ENCODE measurements around the gene ARTN. TPM values are rescaled to one million over a fixed set of nuclear protein-coding genes. Genes with fewer than 3 reads are reported as not detected.

ARTN gene
- total RNA-seq, 1 experiment from 2014 or later = 36.0 TPM

DNA sequence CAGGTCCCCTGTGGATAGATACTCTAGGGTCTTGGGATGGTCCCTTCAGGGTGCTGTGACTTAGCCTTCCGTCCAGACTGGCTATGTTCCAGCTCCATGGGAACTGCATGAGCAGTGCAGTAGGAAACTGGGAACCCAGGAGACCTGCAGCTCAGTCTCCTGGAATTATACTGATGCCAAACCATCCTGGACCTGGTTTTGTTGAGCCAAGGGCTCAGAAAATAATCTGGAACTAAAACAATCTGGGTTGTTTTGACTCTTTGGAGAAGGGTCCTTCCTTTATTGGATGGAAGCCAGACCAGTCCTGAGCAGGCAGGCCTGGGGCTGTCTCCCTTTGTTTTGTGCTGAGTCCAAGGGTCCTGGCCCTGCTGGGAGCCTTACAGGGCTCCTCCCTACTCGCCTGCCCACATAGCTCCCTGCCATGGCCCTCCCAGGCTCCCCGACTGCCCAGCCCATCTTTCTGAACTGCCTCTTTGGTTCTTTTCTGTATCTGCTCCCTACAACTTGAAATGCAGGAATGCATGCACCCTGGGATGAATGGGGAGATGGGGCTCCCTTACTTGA is 14.4 kb downstream of the ARTN start:
- intact Hi-C loops (cut with micrococcal nuclease) = loop anchor here (2.0 to 5.0 kb wide), 2 partner anchors 21 to 241 kb away; partner anchors contain the start of gene ST3GAL3
- no TSS peak for BruUV-seq (replicated peaks)
- no peak overlapping the region for H3K27ac ChIP-seq (ENCODE audit: low read length)
- H3K27me3 ChIP-seq (ENCODE audit: low read length) = no peaks in the 10 kb centered on the region
- ChIA-PET CTCF (no interaction called here), POLR2A (ENCODE audit: unreplicated experiment) (interaction anchor here (0.7 kb wide), 1 partner anchor 12 kb away, joined by 3 read pairs; no protein-coding TSS in a partner anchor)
- H3K79me2 ChIP-seq (ENCODE audit: low read length) = peaks cover 75% of the 10 kb centered on the region
- no peaks in the 10 kb centered on the region for H4K20me1 ChIP-seq (ENCODE audit: low read length)
- H2AFZ ChIP-seq (ENCODE audit: low read length) = no peak overlapping the region
- TF ChIP-seq EZH2 (IDR thresholded peaks at IDR 0.05; ENCODE audit: low read length, unreplicated experiment) = no peak
- TF ChIP-seq, protein P1, sequence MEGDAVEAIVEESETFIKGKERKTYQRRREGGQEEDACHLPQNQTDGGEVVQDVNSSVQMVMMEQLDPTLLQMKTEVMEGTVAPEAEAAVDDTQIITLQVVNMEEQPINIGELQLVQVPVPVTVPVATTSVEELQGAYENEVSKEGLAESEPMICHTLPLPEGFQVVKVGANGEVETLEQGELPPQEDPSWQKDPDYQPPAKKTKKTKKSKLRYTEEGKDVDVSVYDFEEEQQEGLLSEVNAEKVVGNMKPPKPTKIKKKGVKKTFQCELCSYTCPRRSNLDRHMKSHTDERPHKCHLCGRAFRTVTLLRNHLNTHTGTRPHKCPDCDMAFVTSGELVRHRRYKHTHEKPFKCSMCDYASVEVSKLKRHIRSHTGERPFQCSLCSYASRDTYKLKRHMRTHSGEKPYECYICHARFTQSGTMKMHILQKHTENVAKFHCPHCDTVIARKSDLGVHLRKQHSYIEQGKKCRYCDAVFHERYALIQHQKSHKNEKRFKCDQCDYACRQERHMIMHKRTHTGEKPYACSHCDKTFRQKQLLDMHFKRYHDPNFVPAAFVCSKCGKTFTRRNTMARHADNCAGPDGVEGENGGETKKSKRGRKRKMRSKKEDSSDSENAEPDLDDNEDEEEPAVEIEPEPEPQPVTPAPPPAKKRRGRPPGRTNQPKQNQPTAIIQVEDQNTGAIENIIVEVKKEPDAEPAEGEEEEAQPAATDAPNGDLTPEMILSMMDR (conservative IDR thresholded peaks at IDR 0.05; ENCODE audit: low read depth, low read length) = no peak
- TF ChIP-seq EZH2phosphoT487 (IDR thresholded peaks at IDR 0.05; ENCODE audit: borderline replicate concordance, low read length) = no peak
- H3F3A ChIP-seq (ENCODE audit: low read length, unreplicated experiment) = no peaks in the 10 kb centered on the region
- H3K9ac ChIP-seq (ENCODE audit: low read length) = peak overlapping the region; percentile 97
- peak overlapping the region; percentile 99 for H3K4me3 ChIP-seq (ENCODE audit: low read length)
- DNase-seq = peak; percentile 17
- H3K9me3 ChIP-seq (ENCODE audit: low read length) = no peaks in the 10 kb centered on the region
- peaks cover 35% of the 10 kb centered on the region for H3K4me1 ChIP-seq (ENCODE audit: insufficient read depth, low read length)
- H3K4me2 ChIP-seq (ENCODE audit: low read length) = peak overlapping the region; percentile 100
- peaks cover 6% of the 10 kb centered on the region; the same call in 1 of the 2 replicates for H3K36me3 ChIP-seq (ENCODE audit: low read depth, low read length)
- no peak for ATAC-seq
- no peaks in the 10 kb centered on the region for H3K9me2 ChIP-seq (replicated peaks; ENCODE audit: low read length)

DNA sequence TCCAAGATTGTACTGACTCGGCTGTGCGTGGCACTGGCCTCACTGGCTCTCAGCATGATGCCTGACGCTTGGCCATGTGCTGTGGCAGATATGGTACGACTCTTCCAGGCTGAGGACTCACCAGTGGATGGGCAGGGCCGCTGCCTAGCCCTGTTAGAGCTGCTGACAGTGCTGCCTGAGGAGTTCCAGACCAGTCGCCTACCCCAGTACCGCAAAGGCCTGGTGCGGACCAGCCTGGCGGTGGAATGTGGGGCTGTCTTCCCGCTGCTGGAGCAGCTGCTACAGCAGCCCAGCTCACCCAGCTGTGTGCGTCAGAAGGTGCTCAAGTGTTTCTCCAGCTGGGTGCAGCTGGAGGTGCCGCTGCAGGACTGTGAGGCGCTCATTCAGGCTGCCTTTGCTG is 16.1 kb downstream of the ARTN start:
- BruUV-seq (replicated peaks) = no TSS peak
- Histone ChIP-seq H3K9me3 (ENCODE audit: low read length) (no peaks in the 10 kb centered on the region), H4K20me1 (ENCODE audit: low read length) (no peaks in the 10 kb centered on the region), H3K79me2 (ENCODE audit: low read length) (peaks cover 88% of the 10 kb centered on the region), H3K9ac (ENCODE audit: low read length) (no peak overlapping the region), H3K36me3 (ENCODE audit: low read depth, low read length) (peaks cover 6% of the 10 kb centered on the region; the same call in 1 of the 2 replicates), H3F3A (ENCODE audit: low read length, unreplicated experiment) (no peaks in the 10 kb centered on the region), H3K9me2 (replicated peaks; ENCODE audit: low read length) (no peaks in the 10 kb centered on the region), H3K4me1 (ENCODE audit: insufficient read depth, low read length) (peaks cover 32% of the 10 kb centered on the region), H3K4me3 (ENCODE audit: low read length) (no peak overlapping the region), H3K4me2 (ENCODE audit: low read length) (no peak overlapping the region), H3K27me3 (ENCODE audit: low read length) (no peaks in the 10 kb centered on the region), H3K27ac (ENCODE audit: low read length) (no peak overlapping the region), H2AFZ (ENCODE audit: low read length) (no peak overlapping the region)
- DNase-seq = no peak
- POLR2A ChIA-PET (ENCODE audit: unreplicated experiment) = no interaction called here
- ATAC-seq = no peak
- TF ChIP-seq EZH2phosphoT487 (IDR thresholded peaks at IDR 0.05; ENCODE audit: borderline replicate concordance, low read length) = no peak
- TF ChIP-seq, protein P1 (conservative IDR thresholded peaks at IDR 0.05; ENCODE audit: low read depth, low read length) = no peak
- TF ChIP-seq EZH2 (IDR thresholded peaks at IDR 0.05; ENCODE audit: low read length, unreplicated experiment) = no peak
- intact Hi-C loops (cut with micrococcal nuclease) = loop anchor here (5.0 kb wide), 1 partner anchor 242 kb away; the partner anchor contains the start of gene ST3GAL3
- CTCF ChIA-PET = no interaction called here

Data from PC-3 (cell line).